Central memory CD8-positive, alpha-beta T cell (primary cell): ENCODE results near the gene RNF26.
A peak's percentile ranks its signal among the peaks of the same experiment; 100 is the strongest.

Experiments used
- ATAC-seq: fragments of 150-1000 bp; cut with Tn5 transposase; replicated peaks from 2 replicates; pipeline ENCODE4 v1.10.0; 2022; ENCODE audit warnings: mild to moderate bottlenecking, moderate FRiP score, moderate number of reproducible peaks; ENCODE audit not compliant: poor library complexity, severe bottlenecking; ENCODE audit errors: extremely low read depth
- DNase-seq, 2 donors: peaks; one replicate each; pipeline ENCODE4 v3.0.0; 2021; ENCODE audit warnings: low spot score in 2 of 2
- H3K27ac Mint-ChIP-seq: one replicate; pipeline ENCODE4 v1.8.0; 2022; ENCODE audit warnings: low read depth, mild to moderate bottlenecking, moderate library complexity, mixed read lengths
- H3K27me3 Mint-ChIP-seq: one replicate; pipeline ENCODE4 v1.8.0; 2022; ENCODE audit warnings: mixed read lengths
- H3K36me3 Mint-ChIP-seq: one replicate; pipeline ENCODE4 v1.8.0; 2022; ENCODE audit warnings: mild to moderate bottlenecking, moderate library complexity, mixed read lengths; ENCODE audit not compliant: insufficient read depth
- H3K4me1 Mint-ChIP-seq: one replicate; pipeline ENCODE4 v1.8.0; 2022; ENCODE audit warnings: mixed read lengths
- H3K4me3 Mint-ChIP-seq: one replicate; pipeline ENCODE4 v1.8.0; 2022; ENCODE audit warnings: mild to moderate bottlenecking, moderate library complexity, mixed read lengths
- H3K9me3 Mint-ChIP-seq: one replicate; pipeline ENCODE4 v1.8.0; 2022; ENCODE audit warnings: mixed read lengths

Gene RNF26

GRCh38 chr11:119318240-119319135, 15.8 kb upstream of the RNF26 start:
- Mint-ChIP-seq H3K4me3 (peak overlapping the region; percentile 77), H3K9me3 (no peaks in the 10 kb centered on the region), H3K27ac (no peak overlapping the region), H3K36me3 (peaks cover 2% of the 10 kb centered on the region), H3K4me1 (peaks cover 25% of the 10 kb centered on the region), H3K27me3 (peaks cover 49% of the 10 kb centered on the region)
- DNase-seq: no peak
- ATAC-seq: no peak

GRCh38 chr11:119319136-119319699, 15.1 kb upstream of the RNF26 start:
- H3K4me1 Mint-ChIP-seq: peaks cover 31% of the 10 kb centered on the region
- no peak for DNase-seq
- no peaks in the 10 kb centered on the region for H3K9me3 Mint-ChIP-seq
- peaks cover 47% of the 10 kb centered on the region for H3K27me3 Mint-ChIP-seq
- peaks cover 2% of the 10 kb centered on the region for H3K36me3 Mint-ChIP-seq
- H3K4me3 Mint-ChIP-seq: peak overlapping the region; percentile 77
- ATAC-seq: no peak
- peak overlapping the region; percentile 35 for H3K27ac Mint-ChIP-seq

- H3K27ac Mint-ChIP-seq: peak overlapping the region; percentile 35
- H3K4me3 Mint-ChIP-seq: peak overlapping the region; percentile 77
- peaks cover 41% of the 10 kb centered on the region for H3K27me3 Mint-ChIP-seq
- peaks cover 31% of the 10 kb centered on the region for H3K4me1 Mint-ChIP-seq
- H3K36me3 Mint-ChIP-seq: peaks cover 2% of the 10 kb centered on the region
- ATAC-seq (no peak), DNase-seq (no peak)
- H3K9me3 Mint-ChIP-seq: no peaks in the 10 kb centered on the region
These were observed 14.6 kb upstream of the RNF26 start for GRCh38 chr11:119319700-119320239.

GRCh38 chr11:119320240-119320775, 14.0 kb upstream of the RNF26 start:
- H3K27ac Mint-ChIP-seq: peak overlapping the region; percentile 35
- H3K4me3 Mint-ChIP-seq: peak overlapping the region; percentile 77

GRCh38 chr11:119320776-119321524, 13.4 kb upstream of the RNF26 start:
- Mint-ChIP-seq H3K4me3 (peak overlapping the region; percentile 77), H3K36me3 (peaks cover 2% of the 10 kb centered on the region), H3K4me1 (peaks cover 23% of the 10 kb centered on the region), H3K27me3 (peaks cover 29% of the 10 kb centered on the region), H3K9me3 (no peaks in the 10 kb centered on the region), H3K27ac (peak overlapping the region; percentile 74)
- no peak for DNase-seq
- ATAC-seq: peak; percentile 75

More at GRCh38 chr11:119320240-119320775, 14.0 kb upstream of the RNF26 start:
- Mint-ChIP-seq H3K27me3 (peaks cover 36% of the 10 kb centered on the region), H3K9me3 (no peaks in the 10 kb centered on the region), H3K4me1 (peaks cover 29% of the 10 kb centered on the region), H3K36me3 (peaks cover 2% of the 10 kb centered on the region)
- DNase-seq: no peak
- no peak for ATAC-seq

- Mint-ChIP-seq H3K36me3 (peaks cover 2% of the 10 kb centered on the region), H3K9me3 (no peaks in the 10 kb centered on the region), H3K4me3 (no peak overlapping the region), H3K27me3 (peaks cover 28% of the 10 kb centered on the region), H3K4me1 (peaks cover 23% of the 10 kb centered on the region), H3K27ac (no peak overlapping the region)
- ATAC-seq (no peak), DNase-seq (no peak)
These were observed 12.0 kb upstream of the RNF26 start for GRCh38 chr11:119322360-119322739.

GRCh38 chr11:119322921-119323531, 11.3 kb upstream of the RNF26 start:
- ATAC-seq: no peak
- Mint-ChIP-seq H3K9me3 (no peaks in the 10 kb centered on the region), H3K4me3 (no peak overlapping the region), H3K36me3 (peaks cover 2% of the 10 kb centered on the region), H3K4me1 (peaks cover 23% of the 10 kb centered on the region), H3K27me3 (peaks cover 22% of the 10 kb centered on the region), H3K27ac (no peak overlapping the region)
- no peak for DNase-seq

GRCh38 chr11:119323532-119324033, 10.7 kb upstream of the RNF26 start:
- Mint-ChIP-seq H3K9me3 (no peaks in the 10 kb centered on the region), H3K36me3 (peaks cover 2% of the 10 kb centered on the region), H3K27me3 (peaks cover 16% of the 10 kb centered on the region), H3K4me1 (peaks cover 23% of the 10 kb centered on the region), H3K4me3 (no peak overlapping the region), H3K27ac (no peak overlapping the region)
- DNase-seq: peak; percentile 60 to 75
- ATAC-seq: no peak

GRCh38 chr11:119324189-119324588, 10.1 kb upstream of the RNF26 start:
- H3K4me3 Mint-ChIP-seq: no peak overlapping the region
- H3K36me3 Mint-ChIP-seq: no peaks in the 10 kb centered on the region
- ATAC-seq (no peak), DNase-seq (no peak)
- no peak overlapping the region for H3K27ac Mint-ChIP-seq
- peaks cover 23% of the 10 kb centered on the region for H3K4me1 Mint-ChIP-seq
- peaks cover 14% of the 10 kb centered on the region for H3K27me3 Mint-ChIP-seq
- H3K9me3 Mint-ChIP-seq: no peaks in the 10 kb centered on the region

GRCh38 chr11:119329320-119329719, 5.0 kb upstream of the RNF26 start:
- no peaks in the 10 kb centered on the region for H3K9me3 Mint-ChIP-seq
- peaks cover 8% of the 10 kb centered on the region for H3K27me3 Mint-ChIP-seq
- H3K4me1 Mint-ChIP-seq: peaks cover 11% of the 10 kb centered on the region
- no peak overlapping the region for H3K4me3 Mint-ChIP-seq
- no peak for ATAC-seq
- DNase-seq: no peak
- no peak overlapping the region for H3K27ac Mint-ChIP-seq
- peaks cover 5% of the 10 kb centered on the region for H3K36me3 Mint-ChIP-seq

- Mint-ChIP-seq H3K36me3 (peaks cover 10% of the 10 kb centered on the region), H3K27ac (no peak overlapping the region), H3K27me3 (peaks cover 8% of the 10 kb centered on the region), H3K4me3 (no peak overlapping the region), H3K4me1 (peaks cover 20% of the 10 kb centered on the region), H3K9me3 (no peaks in the 10 kb centered on the region)
- DNase-seq: no peak
- ATAC-seq: no peak
These were observed 4.1 kb upstream of the RNF26 start for GRCh38 chr11:119330237-119330636.
